Astrocyte of the hippocampus (primary cell): Measurements from ENCODE around the gene MACROD2.
A peak's percentile ranks its signal among the peaks of the same experiment; 100 is the strongest.

Experiments used
- DNase-seq: peaks from one replicate; pipeline ENCODE4 v3.0.0; 2011; ENCODE audit warnings: low read depth, low spot score

The MACROD2 gene

GRCh38 chr20:14800707-14801425 is 805.5 kb downstream of the MACROD2 start:
- no peak for DNase-seq

DNA sequence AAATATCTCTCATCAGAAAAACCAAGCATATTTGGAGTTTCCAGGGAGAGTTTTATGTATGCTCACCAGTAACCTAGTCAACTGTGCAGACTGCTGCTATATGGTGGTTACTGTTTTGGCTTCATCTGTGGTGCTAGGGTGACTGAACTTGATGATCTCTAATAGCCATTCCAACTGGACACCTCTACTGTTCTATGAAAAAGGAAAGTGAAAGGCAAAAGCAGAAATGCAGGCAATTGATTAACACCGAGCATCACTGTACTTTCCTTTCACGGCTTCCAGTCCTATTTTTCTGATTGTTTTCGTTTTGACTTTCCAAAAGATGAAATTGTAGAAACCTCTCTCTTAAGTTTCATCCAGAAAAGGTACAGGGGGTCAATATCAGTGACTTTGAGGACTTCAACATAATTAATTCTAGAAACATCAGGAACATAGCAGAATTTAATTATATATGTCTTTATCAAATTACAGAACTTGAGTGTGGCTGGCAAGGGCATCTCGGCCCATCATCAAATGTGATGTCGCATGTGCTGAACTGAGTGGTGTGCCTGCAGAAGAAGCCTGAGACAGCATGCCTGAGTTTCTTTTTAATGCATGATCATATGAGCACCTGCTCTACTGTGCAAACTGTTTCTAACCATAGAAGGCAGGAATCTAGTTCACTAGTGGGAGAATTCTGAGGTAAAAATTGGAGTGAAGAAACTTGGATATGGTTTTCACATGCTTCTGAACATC is 806.4 kb downstream of the MACROD2 start:
- no peak for DNase-seq

DNA sequence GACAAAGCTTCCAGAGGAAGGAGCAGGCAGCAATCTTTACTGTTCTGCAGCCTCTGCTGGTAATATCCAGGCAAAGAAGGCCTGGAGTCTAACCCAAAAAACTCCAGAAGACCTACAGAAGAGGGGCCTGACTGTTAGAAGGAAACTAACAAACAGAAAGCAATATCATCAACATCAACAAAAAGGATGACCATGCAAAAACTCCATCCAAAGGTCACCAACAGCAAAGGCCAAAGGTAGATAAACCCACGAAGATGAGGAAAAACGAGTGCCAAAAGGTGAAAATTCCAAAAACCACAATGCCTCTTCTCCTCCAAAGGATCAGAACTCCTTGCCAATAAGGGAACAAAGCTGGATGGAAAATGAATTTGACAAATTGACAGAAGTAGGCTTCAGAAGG is 811.9 kb downstream of the MACROD2 start:
- DNase-seq = no peak

GRCh38 chr20:14815340-14815739 is 820.0 kb downstream of the MACROD2 start:
- no peak for DNase-seq

DNA sequence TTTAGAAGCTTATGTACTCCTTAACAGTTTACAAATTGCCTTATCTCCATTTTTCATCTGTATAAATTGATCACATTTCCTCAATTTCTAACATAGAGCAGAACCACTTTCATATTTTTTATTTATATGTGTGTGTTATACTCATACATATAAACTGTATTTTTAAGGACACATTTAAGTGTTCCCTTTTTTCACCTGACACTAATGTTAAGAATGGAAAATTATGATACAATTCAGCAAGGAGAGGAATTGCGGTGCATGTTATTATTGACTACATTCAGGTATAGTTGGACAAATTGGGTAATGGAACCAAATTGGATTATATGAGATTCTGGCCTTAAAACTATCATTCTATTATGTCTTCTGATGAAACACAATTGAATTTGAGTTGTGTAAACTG is 821.2 kb downstream of the MACROD2 start:
- no peak for DNase-seq

- no peak for DNase-seq
Observed at GRCh38 chr20:14817101-14817500, 821.8 kb downstream of the MACROD2 start.

GRCh38 chr20:14820771-14821170 is 825.5 kb downstream of the MACROD2 start:
- DNase-seq = peak; percentile 65

DNA sequence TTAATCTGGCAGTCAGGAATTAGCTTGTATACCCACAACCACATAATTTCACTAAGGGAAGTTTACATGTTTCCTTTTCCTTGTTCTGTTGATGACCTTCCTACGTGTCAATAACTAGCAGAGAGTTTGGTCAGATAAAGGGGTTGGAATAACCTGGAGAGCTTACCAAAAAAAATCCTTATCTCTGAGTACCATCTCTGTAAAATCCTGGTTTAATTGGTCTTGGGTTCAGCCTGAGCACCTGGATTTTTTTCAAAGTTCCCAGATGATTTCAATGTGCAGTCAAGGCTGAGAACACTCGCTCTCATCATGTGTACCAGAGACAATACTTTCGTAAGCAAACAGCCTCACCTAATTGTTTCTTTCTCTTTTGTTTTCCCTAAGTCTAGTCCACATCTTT is 825.9 kb downstream of the MACROD2 start:
- no peak for DNase-seq

GRCh38 chr20:14824996-14825395 is 829.7 kb downstream of the MACROD2 start:
- DNase-seq = peak; percentile 38

- DNase-seq = no peak
Observed at GRCh38 chr20:14826543-14827313, 831.4 kb downstream of the MACROD2 start.

GRCh38 chr20:14828459-14828858 is 833.1 kb downstream of the MACROD2 start:
- no peak for DNase-seq

- no peak for DNase-seq
Observed at GRCh38 chr20:14829906-14830305, 834.6 kb downstream of the MACROD2 start.

GRCh38 chr20:14830466-14830865 is 835.1 kb downstream of the MACROD2 start:
- no peak for DNase-seq

DNA sequence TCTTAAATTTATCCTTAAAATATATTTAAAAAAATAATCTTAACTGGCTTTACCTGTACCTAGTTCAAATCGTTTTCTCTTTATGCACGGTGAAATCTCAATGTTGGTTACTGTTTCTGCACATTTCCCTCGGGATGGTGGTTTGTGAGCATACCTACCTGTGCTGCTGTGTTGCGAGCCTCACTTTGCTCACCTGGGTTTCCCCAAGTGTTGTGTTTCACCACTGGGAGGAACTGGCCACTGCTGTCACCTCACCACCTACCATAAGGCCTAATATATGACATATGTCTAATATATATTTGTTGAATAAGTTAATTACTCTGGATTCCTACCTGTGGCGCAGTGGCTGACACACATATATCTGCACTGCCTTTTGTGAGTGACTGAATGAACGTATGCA is 835.6 kb downstream of the MACROD2 start:
- DNase-seq = no peak

DNA sequence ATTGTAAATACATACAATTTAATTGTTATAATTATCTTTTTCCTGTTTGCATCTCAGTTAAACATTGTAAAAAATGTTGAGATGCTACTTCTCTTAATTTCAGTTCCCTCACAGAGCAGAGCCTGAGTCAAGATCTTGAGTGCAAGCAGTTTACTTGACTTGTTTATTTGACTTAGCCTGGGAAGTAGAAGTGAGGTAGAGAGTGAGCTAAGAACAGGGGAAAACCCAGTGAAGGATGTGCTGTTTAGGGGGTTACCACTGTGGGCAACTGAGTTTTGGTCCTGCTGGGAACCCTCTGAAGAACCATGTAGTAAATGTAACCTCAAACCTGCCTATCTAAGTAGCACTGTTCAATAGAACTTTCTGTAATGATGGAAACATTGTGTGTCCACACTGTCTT is 837.3 kb downstream of the MACROD2 start:
- DNase-seq = no peak

- DNase-seq = no peak
Observed at GRCh38 chr20:14838663-14839628, 843.6 kb downstream of the MACROD2 start.

DNA sequence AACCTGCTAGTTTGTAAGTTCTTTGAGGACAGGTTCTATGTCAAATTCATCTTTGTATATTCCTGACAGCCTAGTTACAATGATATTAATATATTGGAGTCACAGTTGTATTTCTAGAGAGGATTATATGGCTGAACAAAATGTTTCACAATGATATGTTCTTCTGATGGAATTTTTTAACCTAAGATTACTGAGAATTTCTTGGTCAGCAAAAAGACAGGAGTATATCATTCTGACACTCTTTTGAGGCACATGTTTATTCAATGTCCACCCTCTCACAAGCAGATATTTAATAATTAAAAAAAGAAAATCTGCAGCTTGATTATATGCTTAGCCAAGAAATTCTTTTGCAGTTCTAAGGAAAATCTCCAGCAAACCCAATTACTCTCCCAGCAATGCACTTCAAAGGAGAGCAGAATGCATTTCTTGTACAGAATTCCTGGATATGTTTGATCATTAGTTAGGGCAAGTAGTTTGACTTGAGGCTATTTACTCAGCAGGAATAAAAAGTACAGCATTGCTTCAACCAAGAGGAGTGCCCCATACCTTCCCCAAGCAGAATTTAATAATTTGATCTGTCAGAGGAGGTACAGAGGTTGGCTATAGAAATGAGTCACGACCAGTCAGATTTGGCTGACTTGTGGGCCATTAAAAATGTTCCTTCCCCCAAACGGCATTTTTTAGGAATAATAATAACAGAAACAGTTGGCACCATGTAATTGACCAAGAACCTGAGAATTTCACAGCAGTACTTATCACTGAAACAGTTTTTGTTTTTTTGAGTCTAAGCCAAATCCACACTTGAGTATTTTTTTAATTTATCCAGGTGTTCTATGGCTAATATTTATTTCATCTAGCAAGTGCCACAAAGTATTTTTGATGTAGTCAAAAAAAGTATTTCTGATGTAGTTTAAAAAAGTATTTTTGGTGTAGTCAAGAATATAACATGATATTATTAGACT is 850.2 kb downstream of the MACROD2 start:
- DNase-seq = peak; percentile 72

- peak; percentile 62 for DNase-seq
Observed at GRCh38 chr20:14848806-14849205, 853.5 kb downstream of the MACROD2 start.

- DNase-seq = no peak
Observed at GRCh38 chr20:14853079-14853478, 857.8 kb downstream of the MACROD2 start.

DNA sequence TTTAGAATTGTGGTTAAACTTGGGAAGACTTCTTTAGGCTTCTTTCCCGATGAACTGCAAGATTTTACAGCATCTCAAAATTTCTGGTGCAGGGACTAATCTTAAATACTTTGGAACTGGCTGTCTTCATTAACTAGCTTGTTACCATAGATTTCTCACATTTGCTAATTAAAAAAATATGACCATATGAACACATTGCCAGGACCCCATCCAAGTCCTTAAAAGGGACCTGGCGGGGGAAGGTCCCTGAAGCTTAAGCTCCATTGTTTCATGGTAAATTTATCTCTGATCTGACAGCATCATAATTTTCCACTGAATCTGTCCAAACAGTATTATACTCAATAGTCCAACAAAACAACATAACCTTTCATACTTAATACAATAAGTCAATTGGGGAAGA is 859.9 kb downstream of the MACROD2 start:
- no peak for DNase-seq
